GM12892 (cell line): ENCODE data around the gene CSNK1D.

ENCODE experiments used
- POLR2A ChIP-seq: IDR thresholded peaks from 2 replicates; pipeline ENCODE4 v1.6.1; 2011; ENCODE audit warnings: low read depth, low read length, control low read depth
- POLR2AphosphoS5 ChIP-seq: IDR thresholded peaks from 2 replicates; pipeline ENCODE4 v1.6.1; 2011; ENCODE audit warnings: low read depth, low read length, control low read depth

- TF ChIP-seq POLR2A (no peak), POLR2AphosphoS5 (no peak)
Observed at GRCh38 chr17:82315703-82316358, 42.3 kb upstream of the CSNK1D start.
